ENCODE results near the gene APOBEC3A. TPM values are rescaled to one million over a fixed set of nuclear protein-coding genes. Genes with fewer than 3 reads are reported as not detected.
"Not testable (repeated sequence)": the region's sequence is repeated elsewhere in the genome, so short reads cannot be mapped to it uniquely, and the experiment has no call there.

APOBEC3A gene
- total RNA-seq, 1 donor from 2014 or later: not detected

DNA sequence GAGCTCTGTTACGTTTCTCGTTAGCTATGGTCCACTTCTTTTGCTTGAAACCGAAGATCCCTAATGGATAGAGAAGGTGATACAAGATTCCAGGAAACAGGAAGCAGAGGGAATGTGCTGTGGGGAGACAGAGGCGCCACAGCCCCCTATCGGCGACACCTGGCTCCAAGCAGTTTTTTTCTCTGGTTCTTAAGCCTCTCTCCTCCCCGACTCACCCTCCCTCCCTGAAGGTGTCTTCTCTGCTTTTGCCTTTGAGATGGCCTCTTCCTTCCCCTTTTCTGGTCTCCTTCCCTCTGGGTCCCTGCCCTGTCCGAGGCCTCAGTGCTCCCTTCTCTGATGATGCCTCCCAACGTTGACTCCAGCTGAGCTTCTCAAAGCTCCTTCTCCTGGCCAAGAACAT lies 14.2 kb upstream of the APOBEC3A start:
- no peak for DNase-seq (ENCODE audit: low read depth in 2 of 2)

GRCh38 chr22:38943882-38944281 lies 13.5 kb upstream of the APOBEC3A start:
- DNase-seq (ENCODE audit: low read depth in 2 of 2): no peak

GRCh38 chr22:38944653-38945052 lies 12.8 kb upstream of the APOBEC3A start:
- DNase-seq (ENCODE audit: low read depth in 2 of 2): no peak

DNA sequence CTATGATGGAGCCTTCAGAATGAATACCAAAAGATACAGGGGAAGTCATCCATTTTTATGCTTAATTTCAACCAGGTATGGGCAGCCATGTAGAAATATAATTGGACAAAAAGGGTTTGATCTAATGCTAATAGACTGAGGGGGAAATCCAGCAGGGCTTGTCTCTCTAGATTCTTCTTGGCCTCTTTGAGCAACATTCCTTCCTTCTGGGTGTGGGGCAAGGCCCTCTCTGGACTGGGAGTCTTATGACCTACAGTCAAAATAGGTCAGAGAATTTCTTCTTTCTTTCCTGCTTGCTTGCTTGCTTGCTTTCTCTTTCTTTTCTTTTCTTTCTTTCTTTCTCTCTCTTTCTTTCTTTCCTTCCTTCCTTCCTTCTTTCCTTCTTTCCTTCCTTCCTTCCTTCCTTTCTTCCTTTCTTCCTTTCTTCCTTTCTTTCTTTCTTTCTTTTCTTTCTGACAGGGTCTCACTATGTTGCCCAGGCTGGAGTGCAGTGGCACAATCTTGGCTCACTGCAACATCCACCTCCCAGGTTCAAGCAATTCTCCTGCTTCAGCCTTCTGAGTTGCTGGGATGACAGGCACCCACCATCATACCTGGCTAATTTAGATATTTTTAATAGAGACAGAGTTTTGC lies 11.6 kb upstream of the APOBEC3A start:
- DNase-seq (ENCODE audit: low read depth in 2 of 2): not testable (repeated sequence)

DNA sequence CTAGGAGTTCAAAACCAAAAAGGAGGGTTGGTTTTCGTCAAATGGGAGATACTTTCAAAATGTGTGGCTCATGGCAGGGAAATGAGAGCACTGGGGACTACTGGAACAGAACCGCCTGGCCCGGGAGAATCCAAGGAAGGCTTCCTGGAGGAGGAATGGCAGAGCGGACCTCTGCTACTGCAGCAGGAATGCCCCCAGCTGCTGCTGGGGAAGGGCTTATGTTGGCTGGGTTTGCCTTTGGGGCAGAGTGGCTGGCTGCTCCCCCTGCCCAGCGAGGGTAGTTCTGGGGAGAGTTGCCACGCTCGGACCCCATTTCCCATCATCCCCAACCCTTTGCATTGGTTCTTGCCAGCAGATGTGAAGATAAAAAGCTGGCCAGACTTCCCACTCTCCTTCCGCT lies 10.6 kb upstream of the APOBEC3A start:
- DNase-seq (ENCODE audit: low read depth in 2 of 2): no peak

DNA sequence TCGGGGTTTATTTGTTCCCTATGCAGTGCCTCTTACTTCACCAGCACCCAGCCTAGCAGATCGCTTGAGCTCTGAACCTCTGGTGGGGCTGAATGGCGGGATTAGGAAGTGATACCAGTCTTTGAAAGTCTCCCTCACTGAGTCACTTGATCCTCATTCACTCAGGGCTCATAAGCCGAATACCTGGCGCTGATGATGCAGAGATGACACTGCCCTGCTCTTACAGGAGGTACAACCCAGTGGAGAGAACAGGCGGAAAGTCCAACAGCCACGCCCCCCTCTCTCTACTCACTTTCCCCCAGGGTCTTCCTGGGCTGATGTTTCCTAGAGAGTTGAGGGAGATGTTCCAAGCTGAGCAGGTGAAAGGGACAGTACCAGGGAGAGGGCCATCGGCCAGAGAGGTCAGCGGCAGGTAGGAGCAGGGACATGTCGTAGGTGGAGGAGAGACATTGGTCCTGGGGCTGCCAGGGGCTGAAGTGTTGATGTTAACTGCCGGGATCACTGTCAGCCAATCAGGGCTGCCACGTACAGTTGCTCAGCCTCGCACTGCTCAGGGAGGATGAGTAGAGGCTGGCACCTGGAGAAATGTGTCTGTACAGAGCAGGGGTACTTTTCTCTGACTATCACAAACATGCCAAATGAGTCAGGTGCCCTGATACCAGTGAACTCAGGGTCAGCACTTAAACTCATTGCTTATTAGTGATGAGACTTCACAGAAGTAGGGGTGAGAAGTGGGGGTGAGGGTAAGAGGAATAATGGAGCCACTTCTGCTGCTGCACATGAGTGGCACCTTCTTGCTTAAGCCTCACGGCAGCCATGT lies 9.9 kb upstream of the APOBEC3A start:
- DNase-seq (ENCODE audit: low read depth in 2 of 2): no peak

DNA sequence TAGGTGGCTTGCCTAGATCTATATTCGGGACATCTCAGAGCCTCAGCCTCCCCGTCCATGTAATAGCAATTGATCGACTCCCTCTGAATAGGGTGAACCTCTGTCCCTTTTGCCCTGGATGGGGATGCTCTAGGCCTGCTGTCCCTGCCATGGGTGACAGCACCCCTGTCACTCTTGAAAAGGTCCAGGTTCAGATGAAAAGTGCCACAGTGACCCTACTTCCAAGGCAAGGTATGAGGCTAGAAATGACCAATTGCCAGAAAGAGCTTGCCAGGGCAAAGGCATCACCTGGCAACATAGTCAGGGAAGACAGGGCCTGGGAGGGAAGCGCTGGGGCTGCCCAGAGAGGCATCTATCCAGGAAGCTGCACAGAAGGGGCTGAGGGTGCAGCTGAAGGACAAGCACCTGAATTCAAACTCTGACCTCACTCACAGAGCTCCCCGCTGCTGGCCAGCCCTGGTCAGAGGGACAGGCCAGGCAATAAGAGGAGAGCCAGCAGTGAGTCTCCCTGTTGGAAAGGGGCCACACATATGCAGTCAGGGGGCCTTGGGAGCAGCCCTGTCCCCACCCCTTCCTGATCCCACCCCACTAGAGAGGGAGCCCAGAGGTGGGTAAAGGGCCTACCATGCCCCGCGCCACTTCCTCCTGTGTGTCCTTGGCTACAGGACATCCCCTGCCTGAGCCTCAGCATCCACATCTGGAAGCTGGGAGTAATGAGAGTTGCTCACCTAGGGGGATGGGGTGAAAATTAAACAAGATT lies 9.0 kb upstream of the APOBEC3A start:
- DNase-seq (ENCODE audit: low read depth in 2 of 2): no peak

GRCh38 chr22:38949889-38950405 lies 7.5 kb upstream of the APOBEC3A start:
- DNase-seq (ENCODE audit: low read depth in 2 of 2): no peak

DNA sequence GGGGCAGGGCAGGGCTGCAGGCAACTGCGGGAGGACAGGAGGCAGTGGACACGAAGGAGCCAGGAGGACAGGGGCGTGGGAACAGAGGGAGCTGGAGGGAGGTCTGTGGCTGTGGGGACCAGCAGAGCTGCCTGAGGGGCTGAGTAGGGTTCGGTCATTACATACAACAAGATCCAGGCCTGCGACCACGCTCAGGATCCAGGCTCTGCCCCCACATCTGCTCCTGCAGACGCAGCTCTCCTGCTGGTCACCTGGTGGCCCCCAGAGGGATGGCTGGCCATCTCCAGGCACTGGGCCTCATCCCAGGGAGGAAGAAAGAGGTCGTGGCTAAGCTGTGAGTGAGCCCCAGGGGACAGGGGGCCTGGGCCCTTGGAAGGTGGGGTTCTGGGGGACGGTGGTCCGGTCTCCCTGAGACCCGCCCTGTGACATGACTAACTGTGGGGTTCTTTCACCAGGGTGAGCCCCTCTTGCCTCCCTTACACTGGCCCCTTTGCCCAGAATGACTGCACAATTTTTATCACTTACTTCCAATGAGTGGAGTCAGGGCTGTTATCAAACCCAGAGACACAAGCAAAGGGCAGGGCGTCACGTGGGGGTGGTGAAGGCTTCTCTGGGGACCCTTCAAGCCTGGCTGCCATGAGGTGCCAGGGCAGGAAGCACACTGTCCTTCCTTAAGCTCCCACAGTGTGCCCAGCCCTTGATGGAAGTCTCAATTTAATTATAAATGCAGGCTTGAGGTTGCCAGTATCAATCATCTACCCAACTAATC lies 6.7 kb upstream of the APOBEC3A start:
- DNase-seq (ENCODE audit: low read depth in 2 of 2): no peak

DNA sequence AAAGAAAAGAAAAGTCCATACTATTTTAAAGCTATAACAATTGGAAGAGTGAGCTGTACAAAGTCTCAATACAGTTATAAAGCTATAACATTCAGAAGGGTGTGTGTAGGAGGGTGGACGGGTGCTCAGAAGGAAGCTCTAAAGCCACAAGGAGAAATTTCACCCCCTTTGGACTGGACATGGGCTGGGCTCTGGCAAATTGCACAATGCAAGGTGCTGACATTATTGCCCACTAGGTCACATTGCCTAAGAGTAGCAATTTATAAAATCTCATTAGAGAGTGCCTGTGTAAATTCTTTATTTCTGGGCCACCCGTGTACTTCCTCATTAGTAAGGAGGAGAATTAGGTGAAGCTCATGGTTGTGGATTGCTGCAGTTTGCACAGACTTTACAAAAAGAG lies 5.7 kb upstream of the APOBEC3A start:
- DNase-seq (ENCODE audit: low read depth in 2 of 2): no peak

- DNase-seq (ENCODE audit: low read depth in 2 of 2): no peak
Measured at GRCh38 chr22:38952281-38952993, 5.0 kb upstream of the APOBEC3A start.

- no peak for DNase-seq (ENCODE audit: low read depth in 2 of 2)
Measured at GRCh38 chr22:38953091-38953490, 4.3 kb upstream of the APOBEC3A start.

- DNase-seq (ENCODE audit: low read depth in 2 of 2): no peak
Measured at GRCh38 chr22:38953577-38954413, 3.6 kb upstream of the APOBEC3A start.

GRCh38 chr22:38954414-38955043 lies 2.9 kb upstream of the APOBEC3A start:
- no peak for DNase-seq (ENCODE audit: low read depth in 2 of 2)

DNA sequence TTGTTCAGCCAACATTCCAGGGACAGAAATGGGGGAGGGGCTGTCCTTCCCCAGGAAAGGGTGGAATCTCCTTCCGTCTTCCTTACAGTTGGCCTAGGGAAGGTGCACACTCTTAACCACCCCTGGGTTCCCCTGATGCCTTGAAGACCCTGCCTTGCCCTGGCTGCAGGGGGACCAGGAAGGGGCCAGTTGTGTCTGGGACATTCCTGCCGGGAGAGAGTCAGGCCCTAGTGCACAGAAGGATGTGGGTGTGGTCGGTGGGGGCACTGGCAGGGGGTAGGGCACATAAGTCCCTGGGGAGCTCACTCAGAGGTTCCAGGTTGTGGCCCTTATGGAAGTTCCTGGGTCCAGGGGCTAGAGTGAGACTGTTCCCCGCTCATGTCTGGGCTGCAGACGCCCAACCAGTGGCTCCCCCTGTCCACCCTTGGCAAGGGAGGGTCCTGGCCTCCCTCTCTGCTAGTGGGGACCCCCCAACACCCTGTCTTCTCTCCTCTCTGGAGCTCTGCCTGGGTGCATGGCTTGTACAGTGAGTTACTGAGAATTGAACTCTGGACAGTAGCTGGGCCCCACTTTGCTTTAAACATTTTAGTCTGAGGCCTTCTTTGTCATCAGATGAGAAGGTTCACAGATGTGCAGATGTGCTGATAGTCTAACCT lies 2.0 kb upstream of the APOBEC3A start:
- DNase-seq (ENCODE audit: low read depth in 2 of 2): no peak

DNA sequence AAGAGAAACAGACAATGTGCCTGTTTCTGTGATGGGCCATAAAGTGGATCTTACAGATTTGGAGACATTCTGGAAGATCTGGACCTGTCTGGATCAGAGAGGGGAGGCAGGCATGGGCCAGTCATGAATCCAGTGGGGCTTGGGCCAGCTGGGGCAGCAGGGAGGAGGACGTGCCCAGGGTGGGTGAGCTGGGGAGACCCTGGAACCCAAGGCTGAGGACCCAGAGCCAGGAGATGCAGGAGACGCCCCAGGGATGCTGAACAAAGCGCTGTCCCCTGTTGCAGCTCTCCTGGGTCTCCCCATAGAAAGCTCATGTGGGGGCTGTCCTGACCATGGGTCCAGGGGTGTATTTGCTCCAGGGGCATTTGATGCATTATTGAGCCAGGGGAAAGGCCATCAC lies 1.5 kb upstream of the APOBEC3A start:
- no peak for DNase-seq (ENCODE audit: low read depth in 2 of 2)

GRCh38 chr22:38956551-38956950 lies 858 bp upstream of the APOBEC3A start:
- no peak for DNase-seq (ENCODE audit: low read depth in 2 of 2)

DNA sequence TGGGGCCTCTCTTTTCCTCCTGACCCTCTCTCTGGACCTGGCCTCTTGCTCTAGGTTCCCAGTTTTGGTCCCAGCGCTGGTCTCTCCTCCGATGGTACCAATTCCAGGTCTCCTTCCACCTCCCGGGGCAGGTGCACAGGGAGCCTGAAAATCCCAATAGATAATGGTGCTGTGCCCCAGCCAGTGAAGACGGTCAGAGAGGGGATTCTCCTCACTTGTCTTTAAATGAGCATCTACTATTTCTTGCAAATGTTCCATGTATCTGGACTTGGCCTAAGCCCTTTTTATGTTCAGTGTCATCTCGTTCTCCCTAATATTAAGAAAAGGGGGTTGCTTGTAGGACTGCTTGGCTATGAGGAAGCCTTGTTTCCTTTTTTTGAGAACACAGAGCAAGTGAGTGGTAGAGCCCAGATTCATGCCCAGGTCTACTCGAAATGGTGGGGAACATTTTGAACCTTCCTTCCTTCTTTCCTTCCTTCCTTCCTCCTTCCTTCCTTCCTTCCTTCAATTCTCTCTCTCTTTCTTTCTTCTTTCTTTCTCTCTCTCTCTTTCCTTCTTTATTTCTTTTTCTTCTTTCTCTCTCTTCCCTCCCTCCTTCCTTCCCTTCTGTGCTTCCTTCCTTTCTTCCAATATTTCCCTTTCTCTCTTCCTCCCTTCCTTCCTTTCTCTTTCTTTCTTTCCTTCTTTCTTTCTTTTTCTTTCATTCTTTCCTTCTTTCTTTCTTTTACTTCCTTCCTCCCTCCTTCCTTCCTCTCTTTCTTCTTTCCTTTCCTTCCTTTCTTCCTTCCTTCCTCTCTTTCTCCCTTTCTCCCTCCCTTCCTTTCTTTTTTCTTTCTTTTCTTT lies 620 bp downstream of the APOBEC3A start:
- no peak for DNase-seq (ENCODE audit: low read depth in 2 of 2)

All from dermis microvascular lymphatic vessel endothelial cell (primary cell).